Keratinocyte (primary cell): ENCODE data around the gene LIMD2. TPM values are rescaled to one million over a fixed set of nuclear protein-coding genes. Genes with fewer than 3 reads are reported as not detected.

Experiments used
- DNase-seq: peaks from one replicate; pipeline ENCODE4 v3.0.0-alpha.2; 2011; ENCODE audit warnings: low read depth, missing footprints, low spot score
- FAIRE-seq: peaks from 2 replicates; lab custom pipeline; 2011; peaks lifted over from hg19 to GRCh38; lab: Jason Lieb, UNC
- H2AFZ ChIP-seq: 2 replicates; pipeline ENCODE4 v1.6.0; 2012; ENCODE audit warnings: low read length, control low read depth, inconsistent platforms; ENCODE audit not compliant: control insufficient read depth
- H3K27ac ChIP-seq: 2 replicates; pipeline ENCODE4 v1.5.1; 2011; ENCODE audit warnings: low read length; ENCODE audit not compliant: control insufficient read depth, insufficient read depth
- H3K27me3 ChIP-seq: 3 replicates; pipeline ENCODE4 v1.6.0; 2011; ENCODE audit warnings: low read length; ENCODE audit not compliant: control insufficient read depth, insufficient read depth; ENCODE audit errors: extremely low read depth
- H3K36me3 ChIP-seq, 2 experiments: 2 replicates in 1 of 2; 3 replicates in 1 of 2; pipeline ENCODE4 v1.5.1; 2011; ENCODE audit warnings: low read length in 2 of 2, mild to moderate bottlenecking in 1 of 2; ENCODE audit not compliant: control insufficient read depth in 2 of 2, insufficient read depth in 2 of 2; ENCODE audit errors: extremely low read depth in 1 of 2
- H3K4me1 ChIP-seq: 3 replicates; pipeline ENCODE4 v1.5.1; 2011; ENCODE audit warnings: low read length; ENCODE audit not compliant: control insufficient read depth, insufficient read depth; ENCODE audit errors: extremely low read depth
- H3K4me2 ChIP-seq: 3 replicates; pipeline ENCODE4 v1.6.0; 2011; ENCODE audit warnings: low read depth, low read length; ENCODE audit not compliant: control insufficient read depth, insufficient read depth; ENCODE audit errors: extremely low read depth
- H3K4me3 ChIP-seq, 3 experiments: fragments of 200-600 bp in 1 of 3; sonication (generic) in 1 of 3; 2 replicates in 2 of 3; 3 replicates in 1 of 3; pipeline ENCODE4 v1.5.1; 2011 to 2016; ENCODE audit warnings: low read length in 3 of 3, mild to moderate bottlenecking in 3 of 3, control low read depth in 2 of 3, inconsistent platforms in 1 of 3, low read depth in 1 of 3, mixed read lengths in 1 of 3, mixed run types in 1 of 3, moderate library complexity in 1 of 3; ENCODE audit not compliant: control insufficient read depth in 2 of 3, insufficient read depth in 2 of 3; ENCODE audit errors: extremely low read depth in 1 of 3
- H3K79me2 ChIP-seq: 2 replicates; pipeline ENCODE4 v1.6.0; 2012; ENCODE audit warnings: low read length; ENCODE audit not compliant: control insufficient read depth, insufficient read depth
- H3K9ac ChIP-seq: 3 replicates; pipeline ENCODE4 v1.6.0; 2011; ENCODE audit warnings: low read length; ENCODE audit not compliant: control insufficient read depth, insufficient read depth; ENCODE audit errors: extremely low read depth
- H3K9me1 ChIP-seq: 3 replicates; pipeline ENCODE4 v1.6.0; 2011; ENCODE audit warnings: low read length; ENCODE audit not compliant: control insufficient read depth, insufficient read depth; ENCODE audit errors: extremely low read depth
- H3K9me3 ChIP-seq: 2 replicates; pipeline ENCODE4 v1.5.1; 2012; ENCODE audit warnings: low read depth, low read length; ENCODE audit not compliant: control insufficient read depth
- H4K20me1 ChIP-seq: 3 replicates; pipeline ENCODE4 v1.6.0; 2011; ENCODE audit warnings: low read length; ENCODE audit not compliant: control insufficient read depth, insufficient read depth; ENCODE audit errors: extremely low read depth
- EZH2 ChIP-seq: IDR thresholded peaks from one replicate; pipeline ENCODE4 v1.6.1; 2012; ENCODE audit warnings: inconsistent platforms, mild to moderate bottlenecking, low read length, moderate library complexity
- dilution Hi-C: fragments of 300-500 bp; cut with MboI; formaldehyde crosslinking; loops from one replicate; pipeline ENCODE4 v1.7.0; 2020; ENCODE audit warnings: low sequenced_read_pairs; ENCODE audit not compliant: extremely low pct_ligation_motif_present
- polyA plus RNA-seq, 5 experiments: library from polyadenylated mRNA; depleted of rRNA in 3 of 5; stranded (reverse) in 3 of 5; stranded (forward) in 1 of 5; unstranded in 1 of 5; fragments of >200 nt; gene quantifications; 1 replicate in 1 of 5; 2 replicates in 3 of 5; 3 replicates in 1 of 5; pipeline versions ENCODE4 v1.2.1 to v1.2.3, GENCODE V29; 2011 to 2012; ENCODE audit warnings: missing spikeins in 2 of 5, low read depth in 1 of 5, low replicate concordance in 1 of 5
- TF ChIP-seq, protein P1 (sequence below), 3 experiments: IDR thresholded peaks in 1 of 3; conservative IDR thresholded peaks in 1 of 3; optimal IDR thresholded peaks in 1 of 3; 2 replicates in 2 of 3; 3 replicates in 1 of 3; pipeline versions ENCODE3 to v1.5.1; 2011; ENCODE audit warnings: low read length in 3 of 3, mild to moderate bottlenecking in 3 of 3, moderate library complexity in 2 of 3, control low read depth in 1 of 3, inconsistent platforms in 1 of 3; ENCODE audit not compliant: insufficient read depth in 2 of 3; ENCODE audit errors: extremely low read depth in 1 of 3

LIMD2 gene
- polyA plus RNA-seq, 1 donor (not counting 4 experiments of a cell fraction or from before 2014, with no cell fraction given), result 1.6 TPM

GRCh38 chr17:63647936-63648335 is 52.0 kb downstream of the LIMD2 start:
- H4K20me1 ChIP-seq, result no peaks in the 10 kb centered on the region
- dilution Hi-C loops, result no loop called here
- no peak overlapping the region for H3K4me3 ChIP-seq
- peaks cover 23% of the 10 kb centered on the region for H3K4me1 ChIP-seq
- TF ChIP-seq, protein P1, sequence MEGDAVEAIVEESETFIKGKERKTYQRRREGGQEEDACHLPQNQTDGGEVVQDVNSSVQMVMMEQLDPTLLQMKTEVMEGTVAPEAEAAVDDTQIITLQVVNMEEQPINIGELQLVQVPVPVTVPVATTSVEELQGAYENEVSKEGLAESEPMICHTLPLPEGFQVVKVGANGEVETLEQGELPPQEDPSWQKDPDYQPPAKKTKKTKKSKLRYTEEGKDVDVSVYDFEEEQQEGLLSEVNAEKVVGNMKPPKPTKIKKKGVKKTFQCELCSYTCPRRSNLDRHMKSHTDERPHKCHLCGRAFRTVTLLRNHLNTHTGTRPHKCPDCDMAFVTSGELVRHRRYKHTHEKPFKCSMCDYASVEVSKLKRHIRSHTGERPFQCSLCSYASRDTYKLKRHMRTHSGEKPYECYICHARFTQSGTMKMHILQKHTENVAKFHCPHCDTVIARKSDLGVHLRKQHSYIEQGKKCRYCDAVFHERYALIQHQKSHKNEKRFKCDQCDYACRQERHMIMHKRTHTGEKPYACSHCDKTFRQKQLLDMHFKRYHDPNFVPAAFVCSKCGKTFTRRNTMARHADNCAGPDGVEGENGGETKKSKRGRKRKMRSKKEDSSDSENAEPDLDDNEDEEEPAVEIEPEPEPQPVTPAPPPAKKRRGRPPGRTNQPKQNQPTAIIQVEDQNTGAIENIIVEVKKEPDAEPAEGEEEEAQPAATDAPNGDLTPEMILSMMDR (optimal IDR thresholded peaks at IDR 0.05 in 1 of 3, IDR thresholded peaks at IDR 0.05 in 1 of 3, conservative IDR thresholded peaks at IDR 0.05 in 1 of 3; ENCODE audit: extremely low read depth in 1 of 3, insufficient read depth in 2 of 3, low read length in 3 of 3), result no peak
- TF ChIP-seq EZH2, result no peak
- no peaks in the 10 kb centered on the region for H3K79me2 ChIP-seq
- DNase-seq, result no peak
- no peak for FAIRE-seq
- peaks cover 0 to under 1% of the 10 kb centered on the region in 2 experiments for H3K36me3 ChIP-seq
- H2AFZ ChIP-seq, result no peak overlapping the region
- no peak overlapping the region for H3K27ac ChIP-seq
- H3K9me3 ChIP-seq, result no peaks in the 10 kb centered on the region
- no peak overlapping the region for H3K4me2 ChIP-seq
- peaks cover 2% of the 10 kb centered on the region for H3K9me1 ChIP-seq
- H3K9ac ChIP-seq, result no peak overlapping the region
- H3K27me3 ChIP-seq, result no peaks in the 10 kb centered on the region

DNA sequence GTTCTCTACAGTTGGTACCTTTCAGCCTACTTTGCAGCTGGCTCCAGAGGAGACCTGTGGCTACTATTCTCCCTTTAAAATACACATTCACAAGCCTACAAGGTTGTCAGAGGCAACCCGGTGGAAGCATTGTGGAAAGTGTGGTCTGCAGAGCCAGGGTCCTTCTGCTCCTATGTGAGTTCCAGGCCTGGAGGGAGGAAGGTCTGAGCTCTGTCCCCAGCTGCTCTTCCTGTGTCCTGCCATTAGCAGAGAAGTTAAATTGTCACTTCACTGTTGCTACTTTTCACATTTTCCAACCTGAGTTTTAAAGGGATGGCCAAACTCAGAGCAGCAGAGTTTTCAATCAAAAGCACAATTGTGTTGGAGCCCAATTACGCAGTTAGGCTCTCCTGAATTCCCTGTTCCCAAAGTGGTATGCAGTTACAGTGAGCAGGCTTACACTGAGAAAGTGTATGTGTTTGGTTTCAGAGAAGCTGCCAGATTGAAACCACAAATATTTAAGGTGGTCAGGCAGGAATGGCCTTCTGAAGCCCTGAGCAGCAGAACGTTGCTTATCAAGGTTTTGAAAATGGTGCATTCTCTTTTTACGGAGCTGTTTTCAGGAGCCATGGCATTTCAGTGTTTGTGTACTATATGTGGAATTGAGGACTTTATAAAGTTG is 52.7 kb downstream of the LIMD2 start:
- peaks cover 23% of the 10 kb centered on the region for H3K4me1 ChIP-seq
- H3K4me2 ChIP-seq, result no peak overlapping the region
- dilution Hi-C loops, result no loop called here
- H3K9me3 ChIP-seq, result no peaks in the 10 kb centered on the region
- no peaks in the 10 kb centered on the region for H3K36me3 ChIP-seq
- TF ChIP-seq, protein P1 (optimal IDR thresholded peaks at IDR 0.05 in 1 of 3, IDR thresholded peaks at IDR 0.05 in 1 of 3, conservative IDR thresholded peaks at IDR 0.05 in 1 of 3; ENCODE audit: extremely low read depth in 1 of 3, insufficient read depth in 2 of 3, low read length in 3 of 3), result no peak
- TF ChIP-seq EZH2, result no peak
- DNase-seq (no peak), FAIRE-seq (peak; percentile 13)
- H3K9me1 ChIP-seq, result peaks cover 2% of the 10 kb centered on the region
- H3K4me3 ChIP-seq, result no peak overlapping the region
- H3K9ac ChIP-seq, result no peak overlapping the region
- H4K20me1 ChIP-seq, result no peaks in the 10 kb centered on the region
- H3K79me2 ChIP-seq, result no peaks in the 10 kb centered on the region
- H3K27ac ChIP-seq, result no peak overlapping the region
- no peak overlapping the region for H2AFZ ChIP-seq
- H3K27me3 ChIP-seq, result no peaks in the 10 kb centered on the region
